Suprapubic skin (tissue), 3 donors: Measurements from ENCODE around the gene NSFL1C.
"Not testable (repeated sequence)": the region's sequence is repeated elsewhere in the genome, so short reads cannot be mapped to it uniquely, and the experiment has no call there.

Experiments
- CTCF ChIP-seq, 2 donors: fragments of 200-600 bp in 1 of 2; fragments of 450-650 bp in 1 of 2; sonication (generic) in 1 of 2; IDR thresholded peaks; one replicate each; pipeline ENCODE4 v1.5.1; 2016 to 2019; ENCODE audit warnings: antibody characterized with exemption in 2 of 2, mild to moderate bottlenecking in 1 of 2, moderate library complexity in 1 of 2
- POLR2A ChIP-seq, 2 donors: fragments of 450-650 bp; IDR thresholded peaks; one replicate each; pipeline ENCODE4 v1.6.1; 2017; ENCODE audit warnings: antibody characterized with exemption in 2 of 2, mild to moderate bottlenecking in 2 of 2, moderate library complexity in 2 of 2

GRCh38 chr20:1497371-1497770 is 30.7 kb upstream of the NSFL1C start:
- TF ChIP-seq CTCF, POLR2A (IDR thresholded peaks at IDR 0.05): not testable (repeated sequence)
